GM19043 (cell line): Measurements from ENCODE around the gene SPSB4.

ENCODE experiments used
- ATAC-seq: cut with Tn5 transposase; IDR thresholded peaks from one replicate; pipeline ENCODE4 v1.9.1; 2021; ENCODE audit warnings: low read depth; ENCODE audit not compliant: unreplicated experiment

Gene SPSB4

GRCh38 chr3:141093397-141093796 lies 42.2 kb downstream of the SPSB4 start:
- no peak for ATAC-seq

DNA sequence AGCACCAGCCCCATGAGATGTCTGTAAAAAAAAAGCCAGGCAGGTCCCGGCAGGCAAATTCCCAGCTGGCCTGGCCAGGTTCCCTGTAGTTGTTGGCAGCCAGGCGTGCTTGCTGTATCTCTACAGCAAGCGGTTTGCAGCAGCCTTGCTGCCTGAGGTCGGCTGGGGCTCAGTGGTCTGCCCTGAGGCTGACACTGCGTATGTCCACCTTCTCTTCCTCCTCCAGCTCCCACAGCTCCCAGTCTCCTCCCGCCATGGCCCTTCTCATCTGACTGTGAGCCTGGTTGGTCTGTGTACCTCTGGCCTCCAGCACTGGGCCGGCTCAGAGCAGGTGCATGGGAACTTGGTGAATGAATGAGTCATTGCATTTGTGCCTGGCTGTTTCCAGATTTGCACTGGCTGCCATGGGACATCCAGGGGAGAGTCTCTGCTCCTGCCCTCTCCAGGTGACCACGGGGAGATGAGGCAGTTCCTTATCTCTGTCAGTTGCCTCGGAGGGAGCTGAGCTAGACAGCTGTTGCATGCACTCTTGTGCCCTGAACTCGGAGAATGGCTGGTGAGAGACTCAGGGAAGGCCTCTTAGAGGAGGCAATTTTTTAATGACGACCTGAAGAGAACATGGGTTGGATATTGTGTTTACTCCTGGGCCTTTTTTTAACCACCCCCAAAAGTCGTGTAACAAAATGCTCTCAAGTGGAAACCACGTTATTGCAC lies 43.0 kb downstream of the SPSB4 start:
- ATAC-seq: no peak

GRCh38 chr3:141094790-141095545 lies 43.8 kb downstream of the SPSB4 start:
- ATAC-seq: no peak

DNA sequence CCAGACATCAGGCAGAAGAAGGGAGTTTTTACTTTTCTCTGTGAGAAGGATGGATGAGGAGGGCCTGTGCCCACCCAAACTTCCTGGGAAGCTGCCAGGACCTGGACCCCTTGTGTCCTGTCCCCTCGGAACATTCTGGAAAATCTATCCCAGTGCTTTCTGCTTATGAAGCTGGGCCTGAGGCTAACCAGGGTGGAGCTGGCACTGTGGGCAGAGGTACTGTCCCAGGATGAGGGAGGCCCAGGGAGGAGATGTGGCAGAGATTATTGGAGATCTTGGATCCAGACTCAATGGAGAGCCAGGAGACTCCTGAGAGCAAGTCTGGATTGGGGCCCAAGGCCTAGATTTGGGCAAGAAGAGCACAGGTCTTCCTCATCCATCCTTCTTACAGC lies 44.4 kb downstream of the SPSB4 start:
- no peak for ATAC-seq

DNA sequence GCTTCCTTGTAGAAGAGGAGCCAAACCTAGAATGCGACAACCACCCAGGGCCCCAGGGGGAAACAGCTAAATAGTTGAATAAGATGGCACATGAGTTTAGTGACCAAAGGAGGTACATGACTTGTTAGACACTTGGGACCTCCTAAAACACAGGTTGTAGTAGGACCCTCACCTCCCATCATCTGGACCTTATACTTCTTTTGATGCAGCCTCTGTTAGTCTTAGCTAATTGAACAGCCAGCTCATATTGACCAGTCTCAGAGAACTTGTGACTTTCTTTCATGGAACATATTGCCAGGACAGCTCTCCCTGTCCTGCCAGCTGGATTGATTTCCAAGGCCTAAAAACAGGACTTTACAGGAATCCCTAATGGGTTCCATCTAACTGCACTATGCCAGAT lies 45.0 kb downstream of the SPSB4 start:
- no peak for ATAC-seq

DNA sequence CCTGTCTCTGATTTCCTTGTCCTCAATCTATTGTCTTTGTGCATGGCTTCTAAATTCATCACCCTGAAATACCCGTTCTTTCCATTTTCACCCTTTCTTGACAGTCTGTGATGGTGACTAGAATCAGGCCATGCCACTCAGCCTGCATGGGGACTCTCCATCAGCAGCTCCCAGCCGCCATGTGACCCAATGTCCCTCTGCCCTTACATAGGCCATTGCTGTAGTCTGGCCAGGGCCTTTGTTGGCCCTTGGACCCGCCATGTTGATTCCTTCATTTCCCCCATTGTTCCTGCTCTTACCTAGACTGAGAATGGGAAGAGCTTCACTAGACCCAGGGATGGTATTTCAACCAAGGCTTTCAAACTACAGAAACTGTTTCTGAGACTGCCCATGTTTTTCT lies 45.8 kb downstream of the SPSB4 start:
- ATAC-seq: no peak

DNA sequence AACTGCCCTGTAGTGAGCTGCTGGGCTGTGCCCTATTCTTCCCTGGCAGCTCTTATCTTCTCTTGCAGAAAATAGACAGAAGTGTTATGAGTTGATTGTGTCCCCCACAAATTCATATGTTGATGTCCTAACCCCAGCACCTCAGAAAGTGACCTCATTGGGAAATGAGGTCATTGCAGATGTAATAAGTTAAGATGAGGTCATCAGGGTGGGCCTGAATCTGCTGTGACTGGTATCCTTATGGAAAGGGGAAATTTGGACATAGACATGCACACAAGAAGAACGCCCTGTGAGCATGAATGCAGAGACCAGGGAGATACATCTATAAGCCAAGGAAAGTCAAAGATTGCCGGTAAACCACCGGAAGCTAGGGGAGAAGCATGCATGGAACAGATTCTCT lies 49.0 kb downstream of the SPSB4 start:
- no peak for ATAC-seq

- ATAC-seq: no peak
Observed at GRCh38 chr3:141100531-141101320, 49.6 kb downstream of the SPSB4 start.

DNA sequence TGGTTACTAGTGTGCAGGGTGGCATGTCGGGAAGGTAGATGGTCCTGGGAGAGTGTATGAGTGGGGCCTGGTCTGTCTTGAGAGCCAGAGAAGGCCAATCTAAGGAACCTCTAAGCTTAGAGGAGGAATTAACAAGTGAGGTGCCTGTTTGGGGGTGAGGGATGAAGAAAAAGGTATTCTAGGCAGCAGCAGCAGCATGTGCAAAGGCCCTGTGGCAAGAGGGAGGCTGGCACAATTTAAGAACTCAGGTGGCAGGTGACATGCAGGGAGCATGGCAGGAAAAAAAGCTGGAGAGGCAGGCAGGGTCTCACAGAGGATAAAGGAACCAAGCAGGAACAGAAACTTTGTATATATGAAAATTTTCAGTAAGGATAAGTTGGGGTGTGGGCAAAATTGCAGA lies 51.2 kb downstream of the SPSB4 start:
- no peak for ATAC-seq

- no peak for ATAC-seq
Observed at GRCh38 chr3:141103067-141103466, 51.9 kb downstream of the SPSB4 start.

- no peak for ATAC-seq
Observed at GRCh38 chr3:141103503-141103902, 52.4 kb downstream of the SPSB4 start.

DNA sequence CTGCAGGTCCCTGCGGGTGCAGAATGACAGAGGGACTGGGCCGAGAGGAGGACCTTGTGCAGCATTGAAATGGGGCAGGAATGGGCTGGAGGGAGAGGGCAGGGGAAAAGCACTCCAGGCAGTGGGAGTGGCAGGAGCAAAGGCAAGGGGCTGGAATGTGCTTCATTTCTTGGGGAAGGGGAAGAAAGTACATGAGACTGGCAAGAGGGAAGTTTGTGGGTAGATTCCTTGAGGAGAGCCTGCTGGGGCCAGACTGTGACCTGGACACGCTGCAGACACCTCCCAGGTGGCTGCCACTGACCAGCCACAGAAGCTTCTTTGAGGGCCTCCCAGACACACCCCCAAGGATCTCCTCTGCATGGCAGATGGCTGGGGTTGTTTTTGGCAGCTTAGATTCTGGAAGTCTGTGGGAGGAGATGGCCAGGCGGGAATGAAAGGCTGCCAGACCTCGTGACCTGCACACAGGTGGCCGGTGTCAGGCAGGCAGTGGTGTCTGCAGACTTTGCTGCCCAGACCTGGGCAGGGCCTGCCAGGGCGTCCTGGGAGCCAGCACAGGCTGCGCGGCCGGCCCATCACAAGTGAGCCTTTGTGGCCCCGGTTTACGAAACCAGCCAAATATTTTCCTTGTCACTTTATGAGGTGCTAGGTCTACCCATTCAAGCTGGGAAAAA lies 53.1 kb downstream of the SPSB4 start:
- no peak for ATAC-seq

GRCh38 chr3:141105828-141106628 lies 54.9 kb downstream of the SPSB4 start:
- no peak for ATAC-seq

DNA sequence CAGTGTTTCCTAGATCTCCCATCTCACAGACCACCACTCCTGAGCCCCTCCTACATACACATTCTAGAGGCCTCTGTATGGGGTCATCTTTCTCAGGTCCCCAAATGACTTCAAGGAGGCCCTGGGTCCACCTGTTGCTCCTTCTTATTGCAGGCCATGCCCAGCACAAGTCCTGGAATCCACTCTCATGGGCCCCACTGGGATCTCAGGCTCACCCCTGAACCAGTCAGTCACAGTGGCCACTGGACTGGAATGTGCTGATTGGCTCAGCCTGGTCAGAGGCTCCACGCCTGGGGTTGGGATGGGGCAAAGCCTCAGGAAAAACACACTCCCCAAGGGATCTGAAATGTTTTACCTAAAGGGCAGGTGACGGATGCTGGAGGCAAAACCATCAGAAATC lies 55.7 kb downstream of the SPSB4 start:
- no peak for ATAC-seq

GRCh38 chr3:141108039-141108438 lies 56.9 kb downstream of the SPSB4 start:
- ATAC-seq: no peak

DNA sequence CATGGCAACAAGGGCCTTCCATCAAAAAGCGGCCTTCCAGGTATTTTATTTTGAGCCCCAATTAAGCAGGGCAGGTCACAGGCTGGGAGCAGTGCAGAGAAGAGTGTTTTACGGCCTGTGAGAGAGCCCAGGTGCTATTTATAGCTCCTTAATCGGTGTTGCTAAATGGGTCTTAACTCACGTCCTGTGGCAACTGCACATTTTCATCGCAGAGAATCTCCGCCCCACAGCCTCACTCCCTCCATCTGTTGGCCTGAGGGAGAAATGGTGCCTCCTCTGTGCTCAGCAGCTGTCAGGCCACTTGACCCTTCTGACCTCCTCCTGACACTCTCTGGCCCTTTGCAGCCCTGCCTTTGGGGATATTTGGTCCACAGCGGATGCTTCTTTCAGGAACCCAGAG lies 58.6 kb downstream of the SPSB4 start:
- ATAC-seq: no peak

DNA sequence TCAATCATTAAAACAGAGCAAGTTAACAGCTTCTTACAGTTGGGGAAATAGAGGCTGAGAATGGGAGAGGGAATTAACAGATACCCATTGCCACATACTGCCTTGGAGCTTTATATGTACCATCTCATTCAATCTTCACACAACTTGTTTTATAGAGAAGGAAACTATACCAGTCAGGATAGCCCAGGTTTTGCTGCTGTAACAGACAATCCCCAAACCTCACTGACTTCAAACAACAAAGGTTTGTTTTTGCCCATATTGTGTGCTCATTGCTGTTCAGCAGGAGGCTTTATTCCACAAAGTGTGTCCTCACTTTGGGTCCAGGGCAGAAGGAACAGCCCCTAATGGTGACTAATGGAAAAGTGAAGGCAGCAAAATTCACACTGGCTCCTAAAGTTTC lies 59.2 kb downstream of the SPSB4 start:
- ATAC-seq: no peak

DNA sequence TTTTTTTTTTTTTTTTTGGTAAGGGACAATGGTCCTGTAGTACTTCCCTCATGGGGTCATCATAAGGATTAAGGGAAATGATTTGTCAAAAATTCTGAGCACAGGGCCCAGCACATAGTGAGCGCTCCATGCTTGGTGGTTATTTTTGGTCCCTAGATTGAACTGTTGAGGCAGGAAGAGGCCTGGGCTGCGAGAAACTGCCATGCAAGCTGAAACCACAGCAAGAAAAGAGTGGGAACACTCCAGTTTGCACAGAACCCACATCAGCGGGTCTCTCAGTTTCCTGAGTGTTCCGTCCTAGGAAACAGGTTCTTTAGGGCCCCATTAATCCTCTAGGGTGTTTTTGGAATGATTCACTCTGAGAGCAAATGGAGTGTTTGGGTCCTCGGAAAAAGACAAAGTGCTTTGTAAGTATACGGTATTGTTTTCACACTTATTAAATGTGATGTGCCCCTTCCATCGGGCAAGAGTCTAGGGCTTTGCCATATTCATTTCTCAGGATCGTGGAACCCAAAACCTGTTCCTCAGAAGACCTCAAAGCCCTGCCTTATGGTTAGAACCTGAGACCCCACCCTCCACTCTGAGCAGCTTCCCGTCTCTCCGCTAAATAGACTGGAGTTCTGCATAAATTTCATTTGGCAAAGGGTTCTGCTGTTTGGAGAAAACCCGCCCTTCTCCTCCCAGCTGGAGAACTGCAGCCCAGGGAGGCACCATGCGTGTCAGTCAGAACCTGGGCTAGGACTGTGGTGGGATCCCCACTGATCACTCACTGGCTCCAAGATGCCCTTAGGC lies 60.4 kb downstream of the SPSB4 start:
- ATAC-seq: no peak

DNA sequence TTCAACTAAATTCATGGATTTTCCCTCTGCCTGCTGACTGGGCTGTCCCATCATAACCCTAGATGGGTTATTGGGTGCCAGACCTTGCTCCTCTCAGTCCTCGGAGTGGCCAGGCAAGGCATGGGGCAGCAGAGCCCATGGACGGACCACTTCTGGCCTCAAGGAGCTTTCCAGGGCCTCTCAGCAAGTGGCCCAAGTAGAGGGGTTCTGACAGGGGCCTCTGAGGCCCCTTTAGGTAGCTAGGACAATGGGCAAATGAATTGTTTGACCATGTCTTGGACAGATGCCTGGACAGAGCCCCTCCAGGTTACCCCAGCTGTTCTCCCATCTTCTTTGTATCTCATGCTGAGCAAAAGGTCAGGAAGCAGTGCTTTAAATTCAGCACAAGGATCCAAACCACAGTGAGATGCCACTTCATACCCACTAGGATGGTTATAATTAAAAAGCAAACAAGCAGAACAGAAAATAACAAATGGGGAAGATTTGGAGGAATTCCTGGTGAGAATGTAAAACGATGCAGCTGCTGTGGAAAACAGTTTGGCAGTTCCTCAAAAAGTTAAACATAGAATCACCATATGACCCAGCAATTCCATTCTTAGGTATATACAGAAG lies 61.6 kb downstream of the SPSB4 start:
- ATAC-seq: no peak
